DOHH2 (cell line): Measurements from ENCODE around the gene SMIM5.

Source experiments
- CTCF ChIP-seq: fragments of 200-600 bp; sonication (generic); IDR thresholded peaks from one replicate; pipeline ENCODE4 v1.5.1; 2014; ENCODE audit warnings: antibody characterized with exemption, mild to moderate bottlenecking, low read depth, low read length; ENCODE audit not compliant: poor library complexity, severe bottlenecking
- EZH2phosphoT487 ChIP-seq: fragments of 200-600 bp; sonication (generic); IDR thresholded peaks from 2 replicates; pipeline ENCODE4 v1.6.1; 2017; ENCODE audit warnings: borderline replicate concordance, mild to moderate bottlenecking, antibody characterized with exemption, low read length, moderate library complexity, mixed read lengths

GRCh38 chr17:75666959-75667790, 33.9 kb downstream of the SMIM5 start, which contains the start of the genes RECQL5 and SAP30BP:
- TF ChIP-seq CTCF (no peak), EZH2phosphoT487 (no peak)
